Mesenteric fat pad (tissue), 1 donor: ENCODE data around the gene CLASP2. TPM values are rescaled to one million over a fixed set of nuclear protein-coding genes. Genes with fewer than 3 reads are reported as not detected.
"Not testable (repeated sequence)": the region's sequence is repeated elsewhere in the genome, so short reads cannot be mapped to it uniquely, and the experiment has no call there.

ENCODE experiments used
- DNase-seq: peaks from one replicate; pipeline ENCODE4 v3.0.0-alpha.2; 2020; ENCODE audit warnings: low spot score
- total RNA-seq: library from RNA; stranded (reverse); fragmentation: NEBNext Ultra II Directional; extraction: Animal tissue kit (Norgen Biotek cat#: 25700); gene quantifications from one replicate; pipeline ENCODE4 v1.2.1, GENCODE V29; 2021
- donor health status: DM: yes; HTN: yes; CAD: no.

The CLASP2 gene
- total RNA-seq, 1 donor from 2014 or later = 41.1 TPM

DNA sequence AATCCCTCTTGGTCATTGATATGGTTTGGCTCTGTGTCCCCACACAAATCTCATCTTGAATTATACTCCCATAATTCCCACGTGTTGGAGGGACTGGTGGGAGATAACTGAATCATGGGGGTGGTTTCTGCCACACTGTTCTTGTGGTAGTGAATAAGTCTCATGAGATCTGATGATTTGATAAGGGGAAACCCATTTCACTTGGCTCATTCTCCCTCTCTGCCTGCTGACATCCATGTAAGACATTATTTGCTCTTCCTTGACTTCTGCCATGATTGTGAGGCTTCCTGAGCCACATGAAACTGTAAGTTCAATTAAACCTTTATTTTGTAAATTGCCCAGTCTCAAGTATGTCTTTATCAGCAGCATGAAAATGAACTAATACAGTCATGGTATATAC is 171.0 kb downstream of the CLASP2 start:
- DNase-seq = no peak

DNA sequence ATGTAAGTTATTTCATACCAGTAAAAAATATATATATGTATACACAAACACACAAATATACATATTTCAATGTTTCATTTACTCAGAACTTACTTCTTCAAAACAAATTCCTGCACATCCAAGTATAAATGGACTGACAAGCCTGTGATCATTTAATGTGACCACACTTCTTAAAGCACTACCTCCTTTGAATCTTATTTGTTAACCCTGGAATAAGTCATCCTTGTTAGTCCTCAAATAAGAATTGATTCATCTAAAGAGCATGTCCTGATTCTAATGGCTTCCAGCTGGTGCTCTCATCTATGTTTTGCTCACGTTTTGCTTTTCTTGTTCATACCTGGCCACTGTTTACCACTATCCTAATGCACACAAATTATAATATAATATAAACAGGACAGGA is 173.9 kb downstream of the CLASP2 start:
- no peak for DNase-seq

DNA sequence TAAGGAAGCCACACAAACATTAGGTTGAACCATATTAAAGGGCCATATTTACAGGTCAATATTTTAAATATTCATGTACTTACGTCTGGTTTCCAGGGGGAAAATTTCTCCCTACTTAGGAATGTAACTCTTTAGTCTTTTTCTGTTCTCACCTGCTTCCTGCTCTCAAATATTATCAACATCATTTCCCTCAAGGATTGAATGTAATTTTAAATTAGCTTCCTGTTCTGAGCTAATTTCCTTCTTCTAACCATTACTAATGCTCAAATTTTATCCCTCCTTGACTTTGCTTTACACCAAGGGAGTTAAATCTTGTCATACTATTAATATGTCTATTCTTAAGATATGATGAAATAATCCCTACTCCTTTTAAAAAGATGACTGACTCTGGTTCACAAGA is 174.5 kb downstream of the CLASP2 start:
- no peak for DNase-seq

DNA sequence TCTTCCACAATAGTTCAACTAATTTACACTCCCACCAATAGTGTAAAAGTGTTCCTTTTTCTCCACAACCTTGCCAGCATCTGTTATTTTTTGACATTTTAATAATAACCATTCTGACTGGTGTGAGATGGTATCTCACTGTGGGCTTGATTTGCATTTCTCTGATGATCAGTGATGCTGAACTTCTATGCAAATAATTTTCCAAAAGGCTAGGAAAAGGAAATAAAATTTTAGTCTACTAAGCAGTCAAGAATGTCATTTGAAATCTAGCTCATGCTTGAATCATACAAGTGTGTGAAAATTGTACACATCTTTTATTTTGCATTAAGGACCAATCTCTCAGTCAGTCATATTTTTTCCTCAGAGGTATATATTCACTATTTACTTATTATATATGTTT is 176.1 kb downstream of the CLASP2 start:
- DNase-seq = no peak

DNA sequence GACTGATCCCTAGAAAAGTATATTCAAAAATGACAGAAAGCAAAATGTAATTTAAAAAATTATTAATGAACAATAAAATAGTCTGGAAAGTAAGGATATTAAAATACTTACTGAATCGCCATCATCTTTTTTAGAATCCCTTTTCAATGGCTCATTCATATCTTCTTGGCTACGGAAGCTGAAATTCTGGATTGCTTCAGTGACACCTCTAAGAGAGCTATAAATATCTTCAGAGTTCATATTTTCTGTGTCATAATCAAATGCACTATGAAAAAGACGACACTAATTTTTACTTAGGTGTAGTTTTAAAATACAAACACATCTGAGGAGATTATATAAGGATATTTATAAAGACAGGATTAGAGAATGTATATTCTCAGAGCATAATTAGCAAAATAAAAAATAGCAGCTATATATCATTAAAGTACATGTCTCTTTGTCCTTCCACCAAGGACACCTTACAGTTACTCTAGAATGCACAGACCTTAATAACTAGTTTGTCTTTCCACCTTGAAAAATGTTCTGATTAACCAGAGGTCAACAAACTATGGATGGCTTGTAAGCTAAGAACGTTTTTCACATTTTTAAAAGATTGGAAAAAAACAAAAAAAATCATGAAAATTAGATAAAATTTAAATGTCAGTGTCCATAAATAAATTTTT is 179.2 kb downstream of the CLASP2 start:
- no peak for DNase-seq

DNA sequence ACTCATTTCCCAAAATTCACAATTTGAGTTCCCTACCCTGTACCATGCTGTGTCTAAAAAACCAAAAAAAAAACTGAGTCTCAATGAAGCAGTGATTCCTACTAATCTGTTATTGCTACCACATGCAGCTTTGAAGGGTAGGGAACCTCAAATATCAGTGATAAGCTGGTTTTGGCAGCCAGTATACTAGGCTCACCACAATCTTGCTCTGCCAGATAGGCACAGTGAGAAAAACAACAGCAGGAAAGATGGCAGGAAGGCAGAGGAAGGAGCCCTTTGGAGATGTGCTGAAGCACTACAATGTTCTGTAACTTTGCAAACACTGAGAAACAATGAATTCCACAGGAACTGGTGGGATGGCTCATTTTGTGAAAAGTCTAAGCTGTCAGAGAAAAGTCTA is 180.9 kb downstream of the CLASP2 start:
- DNase-seq = no peak

DNA sequence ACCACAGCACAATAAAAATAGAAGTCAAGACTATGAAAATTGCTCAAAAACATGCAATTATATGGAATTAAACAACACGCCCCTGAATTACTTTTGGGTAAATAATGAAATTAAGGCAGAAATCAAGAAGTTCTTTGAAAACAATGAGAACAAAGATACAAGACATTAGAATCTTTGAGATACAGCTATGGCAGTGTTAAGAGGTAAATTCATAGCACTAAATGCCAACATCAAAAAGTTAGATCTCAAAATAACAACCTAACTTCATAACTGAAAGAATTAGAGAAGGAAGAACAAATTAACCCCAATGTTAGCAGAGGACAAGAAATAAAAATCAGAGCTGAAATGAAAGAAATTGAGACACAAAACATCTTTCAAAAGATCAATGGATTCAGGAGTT is 191.3 kb downstream of the CLASP2 start:
- no peak for DNase-seq

DNA sequence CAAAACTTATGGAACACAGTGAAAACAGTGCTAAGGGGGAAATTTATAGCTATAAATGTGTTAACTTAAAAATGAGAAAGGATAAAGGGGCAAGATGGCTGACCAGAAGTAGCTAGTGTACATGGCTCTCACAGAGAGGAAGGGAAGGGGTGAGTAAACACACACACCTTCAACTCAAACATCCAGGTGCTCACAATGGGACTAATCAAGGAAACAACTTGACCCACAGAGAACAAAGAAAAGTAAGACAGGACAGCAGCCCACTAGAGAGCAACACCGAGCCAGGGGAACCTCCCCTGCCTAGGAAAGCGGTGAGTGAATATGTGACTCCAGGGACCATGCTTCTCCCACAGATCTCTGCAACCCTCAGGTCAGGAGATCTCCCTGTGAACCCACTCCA is 192.8 kb downstream of the CLASP2 start:
- no peak for DNase-seq

DNA sequence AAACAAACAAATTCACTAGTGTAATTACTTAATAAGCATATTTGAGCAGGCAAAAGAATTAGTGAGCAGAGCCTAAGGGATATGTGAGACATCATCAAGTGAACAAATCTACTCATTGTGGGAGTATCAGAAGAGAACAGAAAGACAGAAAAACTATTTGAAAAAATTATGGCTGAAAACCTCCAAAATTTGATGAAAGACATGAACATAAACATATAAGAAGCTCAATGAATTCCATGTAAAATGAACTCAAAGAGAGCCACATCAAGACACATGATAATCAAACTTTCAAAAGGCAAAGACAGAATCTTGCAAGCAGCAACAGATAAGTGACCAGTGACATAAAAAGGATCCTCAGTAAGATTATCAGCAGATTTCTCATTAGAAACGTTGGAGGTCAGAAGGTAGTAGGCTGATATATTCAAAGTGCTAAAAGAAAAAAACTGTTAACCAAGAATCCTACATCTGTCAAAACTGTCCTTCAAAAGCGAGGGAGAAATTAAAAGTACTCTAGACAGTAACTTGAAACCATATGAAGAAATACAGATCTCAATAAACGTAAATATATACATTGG is 194.9 kb downstream of the CLASP2 start:
- no peak for DNase-seq

DNA sequence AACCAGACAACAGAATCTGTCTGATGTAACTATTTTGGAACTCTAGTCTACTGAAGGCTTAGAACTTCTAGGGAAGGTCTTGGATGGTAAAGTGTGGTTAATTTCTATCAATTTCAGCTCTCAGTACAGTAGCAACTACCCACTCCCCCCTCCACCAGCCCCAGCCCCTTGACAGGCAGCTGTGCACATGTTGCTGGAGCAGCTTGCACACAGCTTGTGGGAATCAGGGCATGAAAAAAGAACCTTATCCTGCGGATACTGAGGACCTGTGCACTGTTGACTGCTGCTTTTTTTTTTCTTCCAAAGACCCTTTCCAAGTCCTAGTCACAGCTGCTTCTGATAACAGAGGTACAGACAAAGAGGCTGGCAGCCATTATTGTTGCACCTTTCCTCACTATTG is 196.3 kb downstream of the CLASP2 start:
- DNase-seq = no peak

DNA sequence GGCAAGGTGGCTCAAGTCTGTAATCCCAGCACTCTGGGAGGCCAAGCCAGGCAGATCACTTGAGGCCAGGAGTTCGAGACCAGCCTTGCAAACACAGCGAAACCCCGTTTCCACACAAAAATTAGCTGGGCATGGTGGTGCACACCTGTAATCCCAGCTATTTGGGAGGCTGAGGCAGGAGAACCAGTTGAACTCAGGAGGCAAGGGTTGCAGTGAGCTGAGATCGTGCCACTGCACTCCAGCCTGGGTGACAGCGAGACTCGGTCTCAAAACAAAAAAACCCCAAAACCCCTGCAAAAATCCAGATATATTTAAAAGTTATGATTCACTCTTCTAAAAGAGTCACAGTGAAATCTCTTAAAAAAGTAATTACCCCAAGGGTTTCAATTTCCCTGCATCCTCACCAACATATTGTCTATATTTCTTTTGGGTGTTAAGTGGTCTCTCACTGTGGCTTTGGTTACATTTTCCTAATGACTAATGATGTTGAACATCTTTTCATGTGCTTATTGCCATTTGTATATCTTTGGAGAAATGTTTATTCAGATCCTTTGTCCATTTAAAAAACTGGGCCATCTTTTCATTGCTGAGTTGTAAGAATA is 204.7 kb downstream of the CLASP2 start:
- no peak for DNase-seq

DNA sequence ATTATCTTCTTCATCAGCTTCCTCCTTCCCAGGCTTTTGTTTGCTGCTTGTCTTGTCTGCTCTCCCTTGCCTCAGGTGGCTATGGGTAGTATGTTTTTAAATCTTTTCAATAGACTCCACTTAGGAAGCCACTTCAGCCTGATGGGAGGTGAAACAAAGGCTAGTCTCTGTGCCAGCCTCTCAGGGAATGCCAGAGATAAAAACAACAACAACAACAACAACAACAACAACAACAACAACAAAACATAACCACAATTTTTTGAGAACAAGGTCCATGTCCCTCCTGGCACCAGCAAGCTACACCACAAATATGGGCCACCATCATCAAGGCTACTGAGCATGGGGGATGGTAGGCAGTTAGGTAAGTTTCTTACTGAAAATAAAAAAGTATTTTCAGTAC is 213.0 kb downstream of the CLASP2 start:
- DNase-seq = no peak

DNA sequence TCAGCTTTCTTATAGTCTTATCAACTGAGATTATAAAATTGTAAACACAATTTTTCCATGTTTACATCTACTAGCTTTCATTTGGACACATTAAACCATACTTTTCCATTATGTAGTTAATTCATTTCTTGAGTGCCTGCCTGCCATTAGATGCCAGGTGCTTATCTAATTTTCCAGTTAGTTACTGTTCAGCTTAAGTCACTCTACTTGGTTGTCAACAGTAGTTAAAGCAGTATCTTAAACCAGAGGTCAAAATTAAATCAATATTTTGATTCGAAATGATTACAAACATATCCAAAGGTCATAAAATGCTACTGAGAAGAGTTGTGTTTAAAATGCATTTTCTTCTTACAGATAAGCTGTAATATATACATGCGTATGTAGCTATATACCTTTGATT is 221.6 kb downstream of the CLASP2 start:
- no peak for DNase-seq

DNA sequence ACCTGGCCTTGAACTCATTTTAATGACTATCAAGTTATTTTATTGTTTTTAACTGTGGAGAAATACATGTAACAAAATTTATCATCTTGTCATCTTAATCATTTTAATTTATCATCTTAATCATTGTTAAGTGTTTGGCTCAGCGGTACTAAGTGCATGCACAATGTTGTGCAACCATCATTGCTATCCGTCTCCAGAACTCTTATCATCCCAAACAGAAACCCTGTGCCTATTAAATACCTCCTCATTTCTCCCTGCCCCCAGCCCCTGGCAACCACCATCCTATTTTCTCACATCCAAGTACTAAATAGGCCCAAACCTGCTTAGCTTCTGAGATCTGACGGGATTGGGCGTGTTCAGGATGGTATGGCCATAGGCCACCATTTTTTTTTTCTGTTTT is 226.3 kb downstream of the CLASP2 start:
- DNase-seq = no peak

DNA sequence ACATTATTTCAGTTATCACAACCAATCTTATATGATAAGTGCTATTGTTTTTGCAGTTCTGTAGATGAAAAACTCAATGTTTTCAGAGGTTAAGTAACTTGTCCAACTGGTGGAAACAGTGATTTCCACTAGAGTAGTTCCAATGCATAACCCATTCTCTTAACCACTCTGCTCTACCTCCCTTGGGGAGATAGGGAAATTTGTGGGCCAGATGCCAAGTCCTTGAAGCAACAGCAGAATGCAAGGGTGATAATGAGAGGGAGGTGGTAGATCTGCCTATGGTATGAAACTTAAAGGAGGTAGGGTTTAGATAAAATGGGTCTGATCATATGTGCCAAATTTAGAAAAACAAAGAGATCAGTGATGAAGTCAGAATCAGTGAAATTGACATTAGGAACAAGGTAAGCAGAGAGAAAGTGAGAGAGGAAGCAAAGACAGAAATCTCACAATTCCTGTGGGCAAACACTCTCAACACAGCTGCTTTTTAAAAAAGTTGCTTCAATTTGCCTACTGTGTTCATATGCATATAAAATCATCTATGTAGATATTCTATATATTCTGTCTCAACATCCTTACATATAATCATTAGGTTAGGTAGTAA is 227.3 kb downstream of the CLASP2 start:
- DNase-seq = no peak

DNA sequence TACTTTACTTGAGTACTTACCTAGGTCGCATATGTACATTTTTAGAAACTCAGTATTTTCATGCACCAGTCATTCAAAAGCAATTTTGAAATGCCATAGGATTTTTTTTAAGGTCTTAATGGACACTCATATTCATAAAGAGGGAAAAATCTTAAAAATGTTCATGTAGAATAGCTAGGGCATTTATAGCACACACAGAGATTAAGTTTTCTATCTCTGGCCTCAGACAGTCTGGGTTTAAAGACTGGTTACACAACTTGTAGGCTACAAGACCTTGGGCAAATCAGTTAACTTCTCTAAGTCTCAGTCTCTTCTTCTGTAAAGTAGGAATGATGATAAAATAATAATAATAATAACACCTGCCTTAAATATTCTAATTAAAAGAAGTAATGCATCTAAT is 229.4 kb downstream of the CLASP2 start:
- no peak for DNase-seq

DNA sequence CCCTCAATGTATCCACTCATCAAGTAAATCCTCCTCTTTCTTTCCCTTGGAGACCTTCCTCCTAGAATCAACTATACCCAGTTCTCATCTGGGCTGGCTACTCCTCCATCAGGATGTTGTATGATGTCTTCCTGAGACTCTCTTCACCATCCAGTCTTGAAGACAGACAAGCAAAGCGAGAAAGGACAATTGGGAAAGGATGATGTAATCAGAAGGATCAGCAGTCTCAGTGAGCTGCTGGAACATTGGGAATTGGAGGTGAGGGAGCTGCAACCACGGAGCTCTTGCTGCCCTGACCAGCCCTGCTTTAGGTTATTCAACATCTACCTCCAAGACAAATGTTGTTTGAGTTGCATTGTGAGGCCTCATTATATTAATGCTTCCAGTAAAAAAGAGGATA is 229.8 kb downstream of the CLASP2 start:
- DNase-seq = no peak

DNA sequence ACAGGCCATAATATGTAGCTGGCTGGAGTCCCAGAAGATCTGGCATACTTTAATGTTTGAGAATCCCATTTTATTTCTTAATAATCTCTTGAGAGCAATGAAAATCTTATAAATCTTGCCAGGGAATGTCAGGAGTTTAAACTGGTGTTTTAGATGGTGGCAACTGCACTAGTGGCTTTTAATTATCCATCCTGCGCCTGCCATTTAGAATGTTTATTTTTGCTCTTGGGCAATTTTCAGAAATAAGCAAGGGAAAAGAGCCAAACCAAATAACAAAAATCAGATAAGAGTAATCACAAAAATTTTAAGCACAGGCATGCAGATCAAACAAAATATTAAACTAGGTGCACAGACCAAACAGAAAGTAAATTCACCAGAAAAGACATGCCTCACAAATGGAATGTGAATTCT is 235.9 kb downstream of the CLASP2 start:
- no peak for DNase-seq

DNA sequence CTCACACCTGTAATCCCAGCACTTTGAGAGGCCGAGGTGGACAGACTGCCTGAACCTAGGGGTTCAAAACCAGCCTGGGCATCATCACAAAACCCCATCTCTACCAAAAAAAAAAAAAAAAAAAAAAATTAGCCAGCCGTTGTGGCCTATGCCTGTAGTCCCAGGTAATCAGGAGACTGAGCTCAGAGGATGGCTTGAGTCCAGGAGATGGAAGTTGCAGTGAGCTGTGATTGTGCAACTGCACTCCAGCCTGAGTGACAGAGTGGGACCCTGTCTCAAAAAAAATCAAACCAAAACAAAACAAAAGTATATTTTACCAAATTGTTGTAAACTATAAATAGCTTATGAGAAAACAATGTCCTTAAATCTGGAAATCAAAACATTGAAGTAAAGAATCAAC is 243.2 kb downstream of the CLASP2 start:
- DNase-seq = no peak

DNA sequence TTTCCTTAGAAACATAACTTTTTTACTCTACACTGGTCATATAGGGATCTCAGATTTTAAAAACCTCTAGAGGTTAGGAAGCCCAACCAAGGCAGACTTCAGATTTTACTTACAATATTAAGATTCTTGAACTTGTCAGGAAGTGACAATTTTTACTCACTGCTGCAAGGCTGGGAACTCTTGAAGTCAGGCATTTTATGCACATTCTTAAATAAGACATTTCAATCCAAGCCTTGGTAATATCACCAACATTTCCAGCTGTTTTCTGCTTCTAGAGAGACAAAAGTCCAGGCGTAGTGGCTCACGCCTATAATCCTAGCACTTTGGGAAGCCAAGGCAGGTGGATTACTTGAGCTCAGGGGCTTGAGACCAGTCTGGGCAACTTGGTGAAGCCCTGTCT is 244.2 kb downstream of the CLASP2 start:
- no peak for DNase-seq

DNA sequence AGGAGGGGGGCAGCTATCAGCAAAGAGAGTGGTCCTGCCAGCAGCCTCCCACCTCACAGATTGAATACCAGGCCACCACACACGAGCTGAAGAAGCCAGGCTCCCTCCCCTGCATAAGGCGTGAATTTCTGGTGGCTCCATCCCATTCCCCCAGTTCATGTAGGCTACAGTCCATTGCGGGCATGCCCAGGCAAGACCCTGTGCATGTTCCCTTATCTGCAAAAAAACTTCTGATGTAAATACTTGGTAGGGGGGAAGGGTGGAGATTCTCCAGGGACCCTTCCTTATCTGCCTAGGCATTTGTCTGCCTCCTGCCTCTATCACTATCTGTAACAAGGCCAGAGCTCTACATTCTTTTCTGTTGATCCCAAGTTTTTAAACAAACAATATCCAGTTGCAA is 250.3 kb downstream of the CLASP2 start:
- no peak for DNase-seq

DNA sequence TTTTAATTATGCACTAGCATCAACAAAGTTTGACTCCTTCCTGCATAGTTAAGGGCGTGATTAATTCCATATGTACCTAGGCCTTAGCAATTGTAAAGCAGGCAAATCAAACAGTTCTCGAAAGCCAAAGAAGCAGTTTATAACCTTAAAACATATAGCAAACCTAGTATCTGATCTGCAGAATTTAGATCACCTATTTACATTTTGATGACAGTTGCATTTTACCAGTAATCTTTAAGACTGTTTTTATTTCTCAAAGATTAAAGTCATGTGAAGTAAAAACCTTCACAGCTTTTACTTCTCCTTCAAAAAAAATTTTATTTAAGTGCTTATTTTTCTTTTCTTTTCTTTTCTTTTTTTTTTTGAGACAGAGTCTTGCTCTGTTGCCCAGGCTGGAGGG is 257.0 kb downstream of the CLASP2 start:
- DNase-seq = no peak

DNA sequence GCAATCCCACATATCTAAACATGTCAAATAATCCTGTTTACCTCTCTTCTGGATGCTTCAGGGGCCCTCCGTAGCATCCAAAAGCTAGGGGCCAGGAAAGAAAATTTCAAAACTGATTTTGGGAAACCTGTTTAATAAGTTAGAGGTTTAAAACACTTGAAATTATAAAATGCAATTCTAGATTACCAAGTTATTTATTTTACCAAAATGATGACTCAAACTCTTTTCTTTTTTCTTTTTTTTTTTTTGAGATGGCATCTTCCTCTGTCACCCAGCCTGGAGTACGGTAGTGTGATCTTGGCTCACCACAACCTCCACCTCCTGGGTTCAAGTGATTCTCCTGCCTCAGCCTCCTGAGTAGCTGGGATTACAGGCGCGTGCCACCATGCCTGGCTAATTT is 258.5 kb downstream of the CLASP2 start:
- DNase-seq = not testable (repeated sequence)
